Coronary artery (tissue), 2 donors: ENCODE data around the gene PEPD.

ENCODE experiments used
- DNase-seq: peaks from one replicate; pipeline ENCODE4 v3.0.0-alpha.2; 2017; ENCODE audit warnings: low spot score
- H3K27ac ChIP-seq, 2 donors: fragments of 200-600 bp; sonication (generic); one replicate each; pipeline ENCODE4 v1.5.1; 2016 to 2019
- H3K4me3 ChIP-seq: fragments of 200-600 bp; sonication (generic); 2 replicates; pipeline ENCODE4 v1.5.1; 2016; ENCODE audit warnings: mild to moderate bottlenecking, moderate library complexity
- TF ChIP-seq, protein P1 (sequence below): fragments of 200-600 bp; sonication (generic); IDR thresholded peaks from one replicate; pipeline ENCODE4 v1.5.1; 2019; ENCODE audit warnings: antibody characterized with exemption

Gene PEPD

DNA sequence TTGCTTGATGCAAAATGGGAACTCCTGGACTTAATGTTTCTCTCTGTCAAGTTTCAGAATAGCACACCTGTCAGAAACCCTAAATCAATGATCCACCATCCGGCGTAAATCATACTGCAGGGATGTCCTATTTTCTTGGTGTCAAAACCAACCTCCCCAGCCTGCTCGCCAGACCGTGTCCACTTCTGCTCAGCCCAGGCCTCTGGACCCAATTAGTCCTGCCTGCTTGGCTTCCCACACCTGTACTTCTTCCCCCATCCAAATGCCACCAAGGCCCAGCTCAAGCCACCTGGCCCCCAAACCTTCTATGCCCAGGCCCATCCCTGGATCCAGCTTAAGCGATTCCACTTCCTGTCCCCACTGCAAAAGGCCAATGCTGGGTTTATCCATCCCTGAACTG lies 25.1 kb upstream of the PEPD start:
- TF ChIP-seq, protein P1, sequence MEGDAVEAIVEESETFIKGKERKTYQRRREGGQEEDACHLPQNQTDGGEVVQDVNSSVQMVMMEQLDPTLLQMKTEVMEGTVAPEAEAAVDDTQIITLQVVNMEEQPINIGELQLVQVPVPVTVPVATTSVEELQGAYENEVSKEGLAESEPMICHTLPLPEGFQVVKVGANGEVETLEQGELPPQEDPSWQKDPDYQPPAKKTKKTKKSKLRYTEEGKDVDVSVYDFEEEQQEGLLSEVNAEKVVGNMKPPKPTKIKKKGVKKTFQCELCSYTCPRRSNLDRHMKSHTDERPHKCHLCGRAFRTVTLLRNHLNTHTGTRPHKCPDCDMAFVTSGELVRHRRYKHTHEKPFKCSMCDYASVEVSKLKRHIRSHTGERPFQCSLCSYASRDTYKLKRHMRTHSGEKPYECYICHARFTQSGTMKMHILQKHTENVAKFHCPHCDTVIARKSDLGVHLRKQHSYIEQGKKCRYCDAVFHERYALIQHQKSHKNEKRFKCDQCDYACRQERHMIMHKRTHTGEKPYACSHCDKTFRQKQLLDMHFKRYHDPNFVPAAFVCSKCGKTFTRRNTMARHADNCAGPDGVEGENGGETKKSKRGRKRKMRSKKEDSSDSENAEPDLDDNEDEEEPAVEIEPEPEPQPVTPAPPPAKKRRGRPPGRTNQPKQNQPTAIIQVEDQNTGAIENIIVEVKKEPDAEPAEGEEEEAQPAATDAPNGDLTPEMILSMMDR, result no peak
- H3K27ac ChIP-seq, result no peak overlapping the region
- DNase-seq, result no peak

DNA sequence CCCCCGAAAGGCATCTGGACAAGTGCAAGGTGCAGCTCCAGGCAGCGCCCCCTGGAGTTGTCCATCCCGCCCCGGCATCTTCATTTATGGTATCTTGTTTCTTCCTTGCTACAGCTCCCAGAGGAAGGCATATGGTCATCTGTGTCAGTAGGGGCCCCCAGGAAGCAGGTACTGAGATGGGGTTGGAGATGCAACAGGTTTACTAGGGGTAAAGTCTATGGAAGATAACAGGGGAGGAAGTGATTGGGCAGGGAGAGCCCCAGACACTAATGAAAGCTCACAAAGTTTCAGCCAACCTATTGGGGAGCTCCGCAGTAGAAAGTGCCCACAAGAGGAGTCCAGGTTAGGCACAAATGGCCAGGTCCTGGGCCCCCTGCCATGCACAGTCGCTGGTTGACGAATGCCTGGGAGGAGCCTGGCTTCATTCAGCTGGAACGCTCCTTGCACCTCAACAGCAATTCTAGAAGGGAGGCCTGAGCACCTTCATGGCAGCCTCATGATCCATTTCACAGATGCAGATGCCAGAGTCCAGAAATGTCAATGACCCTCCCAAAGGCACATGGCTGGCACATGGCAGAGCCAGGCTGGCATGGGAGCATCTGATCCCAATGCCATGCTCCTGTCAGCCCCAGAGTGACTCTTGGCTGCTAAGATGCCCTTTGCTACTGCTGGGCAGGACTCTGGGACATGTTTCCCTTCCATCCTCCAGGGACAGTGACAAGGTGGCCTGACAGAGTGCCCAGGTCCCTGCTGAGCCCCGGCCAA lies 23.8 kb upstream of the PEPD start:
- Histone ChIP-seq H3K27ac (no peak overlapping the region), H3K4me3 (no peak overlapping the region)
- DNase-seq, result no peak
- TF ChIP-seq, protein P1, result no peak

More for the DNA sequence above, 25.1 kb upstream of the PEPD start:
- H3K4me3 ChIP-seq, result no peak overlapping the region

DNA sequence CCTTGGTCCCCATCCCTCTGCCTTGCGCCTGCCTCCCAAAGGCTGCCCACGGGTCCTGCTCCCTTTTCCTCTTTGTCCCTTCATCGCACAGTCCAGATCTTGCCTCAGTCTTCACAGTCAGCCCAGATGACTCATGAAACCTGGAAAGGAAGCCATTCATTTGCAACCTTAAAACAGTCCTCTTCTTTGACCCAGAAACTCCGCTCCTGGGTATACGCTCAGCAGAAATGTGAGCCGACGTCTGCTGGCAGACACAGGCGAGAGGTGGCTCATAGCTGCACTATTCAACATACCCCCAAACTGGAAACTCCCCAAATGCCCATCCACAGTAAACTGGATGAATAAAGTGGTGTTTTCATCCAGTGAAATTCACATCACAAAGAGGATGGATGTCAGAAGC lies 13.6 kb upstream of the PEPD start:
- no peak for DNase-seq
- TF ChIP-seq, protein P1, result no peak
- no peak overlapping the region for H3K4me3 ChIP-seq
- H3K27ac ChIP-seq, result no peak overlapping the region

DNA sequence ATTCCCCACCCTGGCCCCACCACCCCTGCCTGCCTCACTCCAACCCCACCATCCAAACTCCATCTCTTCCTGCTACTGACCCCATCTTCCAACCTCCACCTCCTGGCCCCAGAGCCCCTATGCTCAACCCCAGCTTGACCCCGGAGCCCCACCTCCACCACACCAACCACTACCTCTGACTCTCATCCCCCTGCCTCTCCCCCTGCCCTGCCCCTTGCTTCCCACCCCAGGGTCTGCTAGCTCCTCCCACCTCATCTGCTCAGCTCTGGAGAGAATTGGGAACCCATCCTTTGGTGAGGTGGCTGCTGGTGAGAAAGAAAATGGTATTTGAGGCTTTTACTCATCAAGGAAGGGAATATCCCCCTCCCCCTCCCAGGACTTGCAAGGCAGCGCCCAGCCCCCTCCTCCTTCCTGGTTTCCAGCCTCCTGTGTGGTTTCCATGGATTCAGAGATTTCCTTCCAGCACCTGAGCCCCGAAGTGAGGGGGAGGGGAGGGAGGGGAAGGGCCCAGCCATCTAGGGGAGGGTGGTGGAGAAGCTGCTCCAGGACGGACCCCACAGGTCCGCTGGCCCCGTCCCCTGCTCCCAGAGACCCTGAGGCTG lies 11.4 kb upstream of the PEPD start:
- Histone ChIP-seq H3K27ac (no peak overlapping the region), H3K4me3 (no peak overlapping the region)
- TF ChIP-seq, protein P1, result no peak
- DNase-seq, result no peak

DNA sequence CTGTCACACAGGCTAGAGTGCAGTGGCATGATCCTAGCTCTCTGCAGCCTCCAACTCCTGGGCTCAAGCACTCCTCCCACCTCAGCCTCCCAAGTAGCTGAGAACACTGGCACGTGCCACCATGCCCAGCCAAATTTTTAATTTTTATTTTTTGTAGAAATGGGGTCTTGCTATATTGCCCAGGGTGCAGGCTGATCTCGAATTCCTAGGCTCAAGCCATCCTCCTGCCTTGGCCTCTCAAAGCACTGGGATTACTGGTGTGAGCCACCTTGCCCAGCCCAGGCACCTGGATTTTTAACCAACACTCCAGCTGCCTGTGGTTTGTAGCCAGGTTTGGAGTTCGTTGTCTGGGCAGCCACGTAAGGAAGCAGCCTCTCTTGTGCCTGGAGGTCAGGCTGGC lies 9.3 kb upstream of the PEPD start:
- H3K27ac ChIP-seq, result no peak overlapping the region
- TF ChIP-seq, protein P1, result no peak
- no peak for DNase-seq
- no peak overlapping the region for H3K4me3 ChIP-seq

DNA sequence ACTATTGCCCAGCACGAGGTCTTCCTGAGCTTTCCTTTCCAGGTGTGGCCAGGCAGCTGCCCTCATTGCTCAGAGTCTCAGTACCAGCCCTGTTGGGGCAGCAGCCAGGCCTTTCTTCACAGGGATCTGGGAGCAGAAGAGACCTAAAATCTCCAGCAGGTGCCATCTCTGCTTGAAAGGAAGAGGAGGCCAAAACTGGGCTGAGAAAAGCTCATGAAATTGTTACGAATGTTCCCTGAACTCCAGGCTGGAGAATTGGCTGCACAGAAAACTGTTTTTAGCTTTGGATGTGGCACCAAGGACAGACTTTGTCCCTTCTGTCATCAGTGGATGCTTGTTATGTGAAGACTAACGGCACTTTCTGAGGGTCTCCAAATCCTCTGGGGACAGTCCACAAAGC lies 8.7 kb upstream of the PEPD start:
- Histone ChIP-seq H3K27ac (no peak overlapping the region), H3K4me3 (no peak overlapping the region)
- DNase-seq, result no peak
- TF ChIP-seq, protein P1, result no peak
